HEK293 (cell line): ENCODE data around the gene RASL12.

Experiments
- CTCF ChIP-seq: fragments of 450-650 bp; formaldehyde crosslinking; IDR thresholded peaks from 2 replicates; pipeline ENCODE4 v1.5.1; 2016; ENCODE audit warnings: missing biosample characterization, missing genetic modification characterization
- GLIS1 ChIP-seq: fragments of 450-650 bp; formaldehyde crosslinking; IDR thresholded peaks from 2 replicates; pipeline ENCODE4 v1.5.1; 2016; ENCODE audit warnings: missing biosample characterization, missing genetic modification characterization
- IKZF3 ChIP-seq: fragments of 450-650 bp; IDR thresholded peaks from 2 replicates; pipeline ENCODE4 v1.5.0; 2018; ENCODE audit warnings: missing biosample characterization, mild to moderate bottlenecking, missing genetic modification characterization, moderate library complexity
- KLF10 ChIP-seq: fragments of 450-650 bp; IDR thresholded peaks from 2 replicates; pipeline ENCODE4 v1.5.1; 2018; ENCODE audit warnings: missing biosample characterization, mild to moderate bottlenecking, missing genetic modification characterization
- ZBTB17 ChIP-seq: fragments of 450-650 bp; formaldehyde crosslinking; IDR thresholded peaks from 2 replicates; pipeline ENCODE4 v1.5.1; 2016; ENCODE audit warnings: missing biosample characterization, missing genetic modification characterization
- ZBTB20 ChIP-seq: fragments of 450-650 bp; formaldehyde crosslinking; IDR thresholded peaks from 2 replicates; pipeline ENCODE4 v1.5.1; 2016; ENCODE audit warnings: missing biosample characterization, missing genetic modification characterization
- ZBTB8A ChIP-seq: fragments of 450-650 bp; formaldehyde crosslinking; IDR thresholded peaks from 2 replicates; pipeline ENCODE4 v1.5.1; 2016; ENCODE audit warnings: missing biosample characterization, missing genetic modification characterization
- ZNF121 ChIP-seq: fragments of 450-650 bp; formaldehyde crosslinking; IDR thresholded peaks from 2 replicates; pipeline ENCODE4 v1.5.1; 2016; ENCODE audit warnings: missing biosample characterization, missing genetic modification characterization
- ZNF138 ChIP-seq: fragments of 450-650 bp; formaldehyde crosslinking; IDR thresholded peaks from 2 replicates; pipeline ENCODE4 v1.5.1; 2016; ENCODE audit warnings: missing biosample characterization, missing genetic modification characterization, borderline replicate concordance
- ZNF211 ChIP-seq: fragments of 450-650 bp; formaldehyde crosslinking; IDR thresholded peaks from 2 replicates; pipeline ENCODE4 v1.5.1; 2016; ENCODE audit warnings: low read depth, missing biosample characterization, missing genetic modification characterization
- ZNF426 ChIP-seq: fragments of 450-650 bp; formaldehyde crosslinking; IDR thresholded peaks from 2 replicates; pipeline ENCODE4 v1.5.1; 2017; ENCODE audit warnings: missing biosample characterization, missing genetic modification characterization, mild to moderate bottlenecking, inconsistent platforms, moderate library complexity
- ZNF473 ChIP-seq: fragments of 450-650 bp; formaldehyde crosslinking; IDR thresholded peaks from 2 replicates; pipeline ENCODE4 v1.5.1; 2017; ENCODE audit warnings: missing biosample characterization, missing genetic modification characterization
- ZNF623 ChIP-seq: fragments of 450-650 bp; formaldehyde crosslinking; IDR thresholded peaks from 2 replicates; pipeline ENCODE4 v1.5.1; 2016; ENCODE audit warnings: missing biosample characterization, missing genetic modification characterization
- ZNF785 ChIP-seq: fragments of 450-650 bp; formaldehyde crosslinking; IDR thresholded peaks from 2 replicates; pipeline ENCODE4 v1.5.1; 2016; ENCODE audit warnings: missing biosample characterization, missing genetic modification characterization

- no peak for TF ChIP-seq ZNF473
- TF ChIP-seq ZBTB17 = no peak
- TF ChIP-seq ZBTB20 (tag by site-specific recombination) = no peak
- no peak for TF ChIP-seq ZNF426 (tag by site-specific recombination)
- no peak for TF ChIP-seq CTCF (tag by site-specific recombination)
- TF ChIP-seq ZBTB8A = no peak
- no peak for TF ChIP-seq ZNF785 (tag by site-specific recombination)
- no peak for TF ChIP-seq ZNF623 (tag by site-specific recombination)
- TF ChIP-seq ZNF121 (tag by site-specific recombination) = no peak
- no peak for TF ChIP-seq ZNF138 (tag by site-specific recombination)
- TF ChIP-seq ZNF211 (tag by site-specific recombination) = no peak
- TF ChIP-seq IKZF3 (tag by site-specific recombination) = no peak
- no peak for TF ChIP-seq KLF10 (tag by site-specific recombination)
- no peak for TF ChIP-seq GLIS1
These were observed 31.5 kb upstream of the RASL12 start for GRCh38 chr15:65099336-65099735.
